Fibroblast of mammary gland (primary cell): ENCODE data around the gene ZNF771.

Experiments
- DNase-seq: peaks from one replicate; pipeline ENCODE4 v3.0.0-alpha.2; 2010; ENCODE audit warnings: low read depth
- H3K4me3 ChIP-seq: 2 replicates; pipeline ENCODE4 v1.5.1; 2011; ENCODE audit warnings: low read depth, mild to moderate bottlenecking, low read length, moderate library complexity; ENCODE audit not compliant: control insufficient read depth
- TF ChIP-seq, protein P1 (sequence below): conservative IDR thresholded peaks from 2 replicates; pipeline ENCODE4 v1.5.1; 2011; ENCODE audit warnings: low read depth, low read length, inconsistent platforms; ENCODE audit not compliant: control insufficient read depth, insufficient read depth

ZNF771 gene

DNA sequence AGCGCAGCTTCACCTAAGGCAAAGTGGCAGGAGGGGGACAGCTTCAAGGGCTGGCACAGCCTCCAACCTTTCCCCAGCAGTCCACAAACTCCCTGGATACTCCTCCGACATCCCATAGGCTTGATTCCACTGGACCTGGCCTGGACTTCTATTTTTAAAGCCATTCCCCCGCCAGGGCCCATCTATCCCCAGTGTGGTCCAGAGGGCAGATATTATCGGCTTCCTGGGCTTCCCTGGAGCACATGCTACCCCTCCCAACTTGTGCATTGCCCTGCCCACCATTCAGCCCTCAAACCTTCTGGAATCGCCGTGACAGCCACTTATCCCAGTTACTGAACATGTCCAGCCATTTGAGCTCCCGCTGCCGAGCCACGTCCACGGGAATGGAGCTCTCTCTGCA, 42.2 kb upstream of the ZNF771 start:
- no peak overlapping the region for H3K4me3 ChIP-seq
- TF ChIP-seq, protein P1, sequence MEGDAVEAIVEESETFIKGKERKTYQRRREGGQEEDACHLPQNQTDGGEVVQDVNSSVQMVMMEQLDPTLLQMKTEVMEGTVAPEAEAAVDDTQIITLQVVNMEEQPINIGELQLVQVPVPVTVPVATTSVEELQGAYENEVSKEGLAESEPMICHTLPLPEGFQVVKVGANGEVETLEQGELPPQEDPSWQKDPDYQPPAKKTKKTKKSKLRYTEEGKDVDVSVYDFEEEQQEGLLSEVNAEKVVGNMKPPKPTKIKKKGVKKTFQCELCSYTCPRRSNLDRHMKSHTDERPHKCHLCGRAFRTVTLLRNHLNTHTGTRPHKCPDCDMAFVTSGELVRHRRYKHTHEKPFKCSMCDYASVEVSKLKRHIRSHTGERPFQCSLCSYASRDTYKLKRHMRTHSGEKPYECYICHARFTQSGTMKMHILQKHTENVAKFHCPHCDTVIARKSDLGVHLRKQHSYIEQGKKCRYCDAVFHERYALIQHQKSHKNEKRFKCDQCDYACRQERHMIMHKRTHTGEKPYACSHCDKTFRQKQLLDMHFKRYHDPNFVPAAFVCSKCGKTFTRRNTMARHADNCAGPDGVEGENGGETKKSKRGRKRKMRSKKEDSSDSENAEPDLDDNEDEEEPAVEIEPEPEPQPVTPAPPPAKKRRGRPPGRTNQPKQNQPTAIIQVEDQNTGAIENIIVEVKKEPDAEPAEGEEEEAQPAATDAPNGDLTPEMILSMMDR, result no peak
- no peak for DNase-seq

DNA sequence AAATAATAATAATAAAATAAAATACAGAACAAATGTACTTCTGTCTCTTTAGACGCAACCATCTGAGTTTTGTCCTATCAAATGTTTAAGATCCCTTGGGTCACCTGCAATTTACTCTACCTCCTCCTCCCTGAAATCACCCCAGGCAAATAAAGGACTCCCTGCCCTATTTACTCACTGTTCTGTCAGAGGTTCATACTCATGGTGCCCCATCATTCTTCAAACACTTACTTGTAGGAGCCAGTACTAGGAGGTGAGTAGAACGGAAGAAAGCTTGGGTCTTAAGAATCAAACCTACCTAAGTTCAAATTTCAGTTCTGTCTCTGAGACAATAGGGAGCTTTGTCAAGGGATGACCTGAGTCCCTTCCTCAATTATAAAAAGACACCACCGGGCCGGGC, 40.9 kb upstream of the ZNF771 start:
- TF ChIP-seq, protein P1, result no peak
- DNase-seq, result no peak
- no peak overlapping the region for H3K4me3 ChIP-seq

DNA sequence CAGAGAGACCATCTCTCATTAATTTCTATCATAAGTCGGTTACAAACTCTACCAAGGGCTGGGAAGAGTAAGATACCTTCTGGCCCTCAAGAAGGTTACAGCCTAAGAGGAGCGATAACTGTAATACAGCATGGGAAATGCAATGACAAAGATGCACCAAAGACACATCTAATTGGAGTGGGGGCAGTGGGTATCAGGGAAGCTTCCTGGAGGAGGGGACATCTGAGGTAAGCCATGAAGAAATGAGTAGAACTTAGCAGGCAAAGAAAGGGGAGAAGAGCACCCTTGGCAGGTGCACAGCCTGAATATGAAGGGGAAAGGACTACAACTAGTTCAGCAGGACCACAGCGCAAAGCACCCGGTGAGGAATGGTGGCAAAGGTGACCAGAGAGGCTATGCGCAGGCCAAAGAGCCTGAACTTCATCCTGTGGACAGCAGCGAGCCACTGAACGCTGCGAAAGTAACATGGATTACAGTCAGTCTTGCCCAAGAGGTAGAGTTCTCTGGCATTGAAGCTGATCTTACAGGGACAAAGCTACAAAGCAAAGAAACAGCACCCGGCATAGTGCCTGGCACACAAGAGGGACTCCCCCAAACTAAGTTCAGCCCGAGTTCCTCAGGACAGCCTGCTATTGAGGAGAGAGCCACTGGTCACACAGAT, 39.9 kb upstream of the ZNF771 start:
- TF ChIP-seq, protein P1, result no peak
- H3K4me3 ChIP-seq, result peak overlapping the region; percentile 84
- DNase-seq, result no peak

DNA sequence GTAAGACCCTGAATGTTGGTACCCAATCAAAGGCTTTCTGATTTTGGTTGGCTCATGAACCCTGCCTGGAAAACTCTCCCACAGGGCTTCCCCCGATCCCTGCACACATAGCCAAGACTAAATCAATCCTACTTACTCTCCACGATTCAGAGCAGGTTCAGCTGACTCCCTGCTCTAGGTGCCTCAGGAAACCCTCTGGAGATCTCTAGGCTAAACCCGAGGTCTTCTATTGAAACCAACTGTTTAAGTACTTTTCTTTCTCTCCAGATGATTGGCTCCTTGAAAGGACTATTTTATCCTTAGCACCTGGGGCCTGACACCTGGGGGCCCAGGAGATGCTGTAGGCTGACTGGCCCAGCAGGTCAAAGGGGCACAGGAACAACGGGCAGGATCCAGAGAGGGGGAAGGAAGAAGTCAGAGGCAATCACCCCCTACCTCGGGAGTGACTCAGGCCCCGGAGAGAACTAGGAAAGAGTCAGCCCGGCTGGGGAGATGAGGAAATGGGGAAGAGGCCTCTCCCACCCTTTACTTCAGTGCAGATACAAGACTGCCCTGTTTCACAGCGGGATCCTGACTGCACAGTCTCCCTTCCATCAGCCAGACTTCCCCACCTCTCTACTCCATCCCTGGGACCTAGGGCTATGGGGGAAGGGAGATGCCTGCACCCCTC, 39.1 kb upstream of the ZNF771 start:
- H3K4me3 ChIP-seq, result peak overlapping the region; percentile 84
- DNase-seq, result peak; percentile 74
- TF ChIP-seq, protein P1, result no peak

DNA sequence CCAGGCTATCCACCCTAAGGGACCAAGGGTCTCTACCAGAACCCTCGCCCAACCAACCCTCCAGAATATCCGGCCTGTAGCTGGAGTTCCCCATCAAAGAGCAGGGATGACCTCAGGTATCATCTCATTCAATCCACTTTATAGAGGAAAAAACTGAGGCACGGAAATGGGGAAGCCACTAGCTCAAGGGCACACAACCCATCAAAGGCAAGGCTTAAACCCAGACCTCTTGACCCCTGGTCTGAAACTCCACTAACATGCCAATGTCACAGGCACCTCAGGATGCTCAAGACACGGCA, 38.7 kb upstream of the ZNF771 start:
- TF ChIP-seq, protein P1, result no peak
- H3K4me3 ChIP-seq, result peak overlapping the region; percentile 84
- no peak for DNase-seq

DNA sequence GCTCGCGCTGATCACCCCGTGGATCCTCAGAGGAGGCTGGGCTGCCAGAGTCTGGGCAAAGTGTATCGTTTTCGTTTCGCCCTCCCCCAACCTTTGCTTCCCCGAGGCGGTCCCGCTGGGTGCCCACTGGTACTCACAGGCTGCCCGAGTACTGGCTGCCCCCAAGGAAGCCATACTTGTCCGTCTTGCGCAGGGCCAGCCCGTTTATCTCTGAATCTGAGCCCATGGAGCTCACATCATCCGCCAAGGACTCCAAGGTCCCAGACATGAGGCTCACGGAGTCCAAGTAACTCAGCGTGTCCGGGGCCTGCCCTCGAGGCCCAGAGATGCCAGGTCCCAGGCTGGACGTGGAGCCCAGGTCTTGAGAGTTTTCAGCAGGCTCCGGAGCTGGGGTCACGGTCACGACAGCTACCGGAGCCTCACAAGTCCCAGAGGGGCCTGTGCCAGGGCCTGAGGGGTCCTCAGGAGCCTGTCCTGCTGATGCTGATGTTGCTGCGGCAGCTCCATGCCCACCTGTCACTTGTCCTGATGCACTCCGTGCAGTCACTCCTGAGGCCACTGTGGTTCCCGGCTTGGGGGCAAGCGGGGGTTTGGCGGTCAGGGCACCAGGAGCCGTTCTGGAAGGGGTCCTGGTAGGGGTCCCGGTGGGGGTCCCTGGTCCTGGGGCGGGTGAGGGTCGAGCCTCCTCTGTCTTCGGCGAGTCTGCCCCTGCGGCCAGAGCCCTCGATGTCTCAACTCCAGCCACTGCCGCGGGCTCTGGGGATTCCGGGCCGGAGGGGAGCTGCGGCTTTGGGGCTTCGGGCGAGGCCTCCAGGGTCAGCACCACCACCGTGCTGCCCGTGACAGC, 38.1 kb upstream of the ZNF771 start:
- TF ChIP-seq, protein P1, result no peak
- DNase-seq, result no peak
- H3K4me3 ChIP-seq, result peak overlapping the region; percentile 84
